Loucy (cell line): Measurements from ENCODE around the gene SORCS2.

Experiments
- EZH2phosphoT487 ChIP-seq: fragments of 200-600 bp; IDR thresholded peaks from 2 replicates; pipeline ENCODE4 v1.6.1; 2018; ENCODE audit warnings: antibody characterized with exemption, mild to moderate bottlenecking, moderate library complexity, borderline replicate concordance
- TF ChIP-seq, protein P1 (sequence below): fragments of 200-600 bp; sonication (generic); conservative IDR thresholded peaks from 2 replicates; pipeline ENCODE4 v1.5.1; 2014; ENCODE audit warnings: mild to moderate bottlenecking, antibody characterized with exemption, low read length

- TF ChIP-seq, protein P1, sequence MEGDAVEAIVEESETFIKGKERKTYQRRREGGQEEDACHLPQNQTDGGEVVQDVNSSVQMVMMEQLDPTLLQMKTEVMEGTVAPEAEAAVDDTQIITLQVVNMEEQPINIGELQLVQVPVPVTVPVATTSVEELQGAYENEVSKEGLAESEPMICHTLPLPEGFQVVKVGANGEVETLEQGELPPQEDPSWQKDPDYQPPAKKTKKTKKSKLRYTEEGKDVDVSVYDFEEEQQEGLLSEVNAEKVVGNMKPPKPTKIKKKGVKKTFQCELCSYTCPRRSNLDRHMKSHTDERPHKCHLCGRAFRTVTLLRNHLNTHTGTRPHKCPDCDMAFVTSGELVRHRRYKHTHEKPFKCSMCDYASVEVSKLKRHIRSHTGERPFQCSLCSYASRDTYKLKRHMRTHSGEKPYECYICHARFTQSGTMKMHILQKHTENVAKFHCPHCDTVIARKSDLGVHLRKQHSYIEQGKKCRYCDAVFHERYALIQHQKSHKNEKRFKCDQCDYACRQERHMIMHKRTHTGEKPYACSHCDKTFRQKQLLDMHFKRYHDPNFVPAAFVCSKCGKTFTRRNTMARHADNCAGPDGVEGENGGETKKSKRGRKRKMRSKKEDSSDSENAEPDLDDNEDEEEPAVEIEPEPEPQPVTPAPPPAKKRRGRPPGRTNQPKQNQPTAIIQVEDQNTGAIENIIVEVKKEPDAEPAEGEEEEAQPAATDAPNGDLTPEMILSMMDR, result no peak
- TF ChIP-seq EZH2phosphoT487, result no peak
Measured at GRCh38 chr4:7334521-7335275, 142.4 kb downstream of the SORCS2 start.
